Activated T-helper 9 cell treated with anti-CD3 and anti-CD28 coated beads, Interleukin-2, amount 50 U/mL, for 16 hours (primary cell): ENCODE results near the gene CC2D1B.
"Not testable (repeated sequence)": the region's sequence is repeated elsewhere in the genome, so short reads cannot be mapped to it uniquely, and the experiment has no call there.

Source experiments
- DNase-seq: peaks from one replicate; pipeline ENCODE4 v3.0.0-alpha.2; 2020; ENCODE audit warnings: low read depth

Gene CC2D1B

GRCh38 chr1:52365746-52366516 is at the start of gene CC2D1B:
CC2D1B (minus strand) TSS chr1:52366205; CDS start chr1:52364620, 1,585 bp downstream.
- DNase-seq: peak; percentile 99

- no peak for DNase-seq
Observed at GRCh38 chr1:52414942-52415341, 48.9 kb upstream of the CC2D1B start.

GRCh38 chr1:52413410-52413989 is 47.5 kb upstream of the CC2D1B start:
- DNase-seq: no peak

- no peak for DNase-seq
Observed at GRCh38 chr1:52404975-52405338, 39.0 kb upstream of the CC2D1B start.

- DNase-seq: peak; percentile 94
Observed at GRCh38 chr1:52404116-52404974, 38.3 kb upstream of the CC2D1B start, which contains the start of the genes ORC1 and PRPF38A. ORC1 (minus strand) TSS chr1:52404423; CDS start chr1:52402223, 2,200 bp downstream. PRPF38A (plus strand) TSS chr1:52404602; CDS start chr1:52404750, 148 bp downstream.

GRCh38 chr1:52403566-52404115 is 37.6 kb upstream of the CC2D1B start:
- DNase-seq: peak; percentile 19

GRCh38 chr1:52402860-52403240 is 36.8 kb upstream of the CC2D1B start:
- DNase-seq: no peak

- no peak for DNase-seq
Observed at GRCh38 chr1:52400131-52400530, 34.1 kb upstream of the CC2D1B start.

GRCh38 chr1:52399629-52400028 is 33.6 kb upstream of the CC2D1B start:
- DNase-seq: no peak

GRCh38 chr1:52393174-52393573 is 27.2 kb upstream of the CC2D1B start:
- DNase-seq: no peak

- no peak for DNase-seq
Observed at GRCh38 chr1:52386458-52386857, 20.5 kb upstream of the CC2D1B start.

- no peak for DNase-seq
Observed at GRCh38 chr1:52385376-52385775, 19.4 kb upstream of the CC2D1B start.

- not testable (repeated sequence) for DNase-seq
Observed at GRCh38 chr1:52369851-52370250, 3.8 kb upstream of the CC2D1B start.

GRCh38 chr1:52368383-52369172 is 2.6 kb upstream of the CC2D1B start:
- DNase-seq: peak; percentile 48

- no peak for DNase-seq
Observed at GRCh38 chr1:52367272-52367671, 1.3 kb upstream of the CC2D1B start.

GRCh38 chr1:52366517-52366827 is 467 bp upstream of the CC2D1B start:
- no peak for DNase-seq

GRCh38 chr1:52365071-52365745 is 797 bp downstream of the CC2D1B start:
- DNase-seq: no peak

GRCh38 chr1:52364235-52364839 is 1.7 kb downstream of the CC2D1B start:
- no peak for DNase-seq

- no peak for DNase-seq
Observed at GRCh38 chr1:52360595-52360968, 5.4 kb downstream of the CC2D1B start.

- no peak for DNase-seq
Observed at GRCh38 chr1:52359676-52360594, 6.1 kb downstream of the CC2D1B start.
